Smooth muscle cell (in vitro differentiated cells): ENCODE measurements around the gene FAM76A. TPM values are rescaled to one million over a fixed set of nuclear protein-coding genes. Genes with fewer than 3 reads are reported as not detected.

ENCODE experiments used
- DNase-seq: peaks from one replicate; lab custom pipeline; 2025; ENCODE audit not compliant: unreplicated experiment; lab: John Stamatoyannopoulos, UW
- H2AFZ ChIP-seq: fragments of 200-600 bp; sonication (generic); 2 replicates; pipeline ENCODE4 v1.6.0; 2016; ENCODE audit warnings: antibody characterized with exemption, low read depth, mild to moderate bottlenecking
- H3F3A ChIP-seq: fragments of 200-600 bp; sonication (generic); 2 replicates; pipeline ENCODE4 v1.6.0; 2017; ENCODE audit warnings: antibody characterized with exemption, low read depth
- H3K27ac ChIP-seq: fragments of 200-600 bp; sonication (generic); 2 replicates; pipeline ENCODE4 v1.5.1; 2016; ENCODE audit warnings: low read depth, mild to moderate bottlenecking
- H3K27me3 ChIP-seq: fragments of 200-600 bp; sonication (generic); 2 replicates; pipeline ENCODE4 v1.6.1; 2016; ENCODE audit warnings: low read depth, mild to moderate bottlenecking
- H3K36me3 ChIP-seq: fragments of 200-600 bp; sonication (generic); 2 replicates; pipeline ENCODE4 v1.5.1; 2016; ENCODE audit warnings: low read depth
- H3K4me1 ChIP-seq: fragments of 200-600 bp; sonication (generic); 2 replicates; pipeline ENCODE4 v1.5.1; 2016; ENCODE audit warnings: low read depth
- H3K4me2 ChIP-seq: fragments of 200-600 bp; sonication (generic); 2 replicates; pipeline ENCODE4 v1.6.0; 2016; ENCODE audit warnings: mild to moderate bottlenecking
- H3K4me3 ChIP-seq: fragments of 200-600 bp; sonication (generic); 2 replicates; pipeline ENCODE4 v1.5.1; 2016; ENCODE audit warnings: mild to moderate bottlenecking
- H3K79me2 ChIP-seq: fragments of 200-600 bp; sonication (generic); 2 replicates; pipeline ENCODE4 v1.6.0; 2016; ENCODE audit warnings: low read depth, mild to moderate bottlenecking
- H3K9ac ChIP-seq: fragments of 200-600 bp; sonication (generic); 2 replicates; pipeline ENCODE4 v1.6.0; 2016; ENCODE audit warnings: low read depth
- H3K9me3 ChIP-seq: fragments of 200-600 bp; sonication (generic); replicated peaks from 2 replicates; pipeline ENCODE4 v1.5.1; 2016; ENCODE audit warnings: low read depth
- H4K20me1 ChIP-seq: fragments of 200-600 bp; sonication (generic); 2 replicates; pipeline ENCODE4 v1.6.0; 2016; ENCODE audit warnings: low read depth
- WGBS: methylation state at CpG from one replicate; pipeline ENCODE4 v1.1.7; 2016; ENCODE audit warnings: low lambda C conversion rate; 5-methylcytosine and 5-hydroxymethylcytosine counted together
- polyA plus RNA-seq: library from polyadenylated mRNA; unstranded; fragments of >200 nt; fragmentation: Nextera tagmentation; extraction: Ambion mirVana; gene quantifications from 2 replicates; pipeline ENCODE4 v1.2.1, GENCODE V29; 2016
- total RNA-seq: library from RNA; depleted of rRNA; stranded (reverse); fragments of >200 nt; gene quantifications from 2 replicates; pipeline ENCODE4 v1.2.3, GENCODE V29; 2014
- TF ChIP-seq, protein P1 (sequence below): fragments of 200-600 bp; sonication (generic); IDR thresholded peaks from 2 replicates; pipeline ENCODE4 v1.5.1; 2017; ENCODE audit warnings: borderline replicate concordance, mild to moderate bottlenecking, antibody characterized with exemption; ENCODE audit not compliant: insufficient read depth, poor library complexity, severe bottlenecking

The FAM76A gene
- total and polyA plus RNA-seq, 2 experiments from 2014 or later = 3.1 to 9.0 TPM

- no peaks in the 10 kb centered on the region for H3K27me3 ChIP-seq
- no peaks in the 10 kb centered on the region for H3K9me3 ChIP-seq
- 84% methylated on average over 3 of the region's 3 CpGs for WGBS
- H3K9ac ChIP-seq = no peak overlapping the region
- H3K4me1 ChIP-seq = no peaks in the 10 kb centered on the region
- no peak overlapping the region for H2AFZ ChIP-seq
- H3F3A ChIP-seq = no peaks in the 10 kb centered on the region
- H3K36me3 ChIP-seq = no peaks in the 10 kb centered on the region
- H3K4me3 ChIP-seq = no peak overlapping the region
- H3K27ac ChIP-seq = no peak overlapping the region
- no peaks in the 10 kb centered on the region for H4K20me1 ChIP-seq
- H3K79me2 ChIP-seq = no peaks in the 10 kb centered on the region
- DNase-seq = no peak
- H3K4me2 ChIP-seq = no peak overlapping the region
- TF ChIP-seq, protein P1, sequence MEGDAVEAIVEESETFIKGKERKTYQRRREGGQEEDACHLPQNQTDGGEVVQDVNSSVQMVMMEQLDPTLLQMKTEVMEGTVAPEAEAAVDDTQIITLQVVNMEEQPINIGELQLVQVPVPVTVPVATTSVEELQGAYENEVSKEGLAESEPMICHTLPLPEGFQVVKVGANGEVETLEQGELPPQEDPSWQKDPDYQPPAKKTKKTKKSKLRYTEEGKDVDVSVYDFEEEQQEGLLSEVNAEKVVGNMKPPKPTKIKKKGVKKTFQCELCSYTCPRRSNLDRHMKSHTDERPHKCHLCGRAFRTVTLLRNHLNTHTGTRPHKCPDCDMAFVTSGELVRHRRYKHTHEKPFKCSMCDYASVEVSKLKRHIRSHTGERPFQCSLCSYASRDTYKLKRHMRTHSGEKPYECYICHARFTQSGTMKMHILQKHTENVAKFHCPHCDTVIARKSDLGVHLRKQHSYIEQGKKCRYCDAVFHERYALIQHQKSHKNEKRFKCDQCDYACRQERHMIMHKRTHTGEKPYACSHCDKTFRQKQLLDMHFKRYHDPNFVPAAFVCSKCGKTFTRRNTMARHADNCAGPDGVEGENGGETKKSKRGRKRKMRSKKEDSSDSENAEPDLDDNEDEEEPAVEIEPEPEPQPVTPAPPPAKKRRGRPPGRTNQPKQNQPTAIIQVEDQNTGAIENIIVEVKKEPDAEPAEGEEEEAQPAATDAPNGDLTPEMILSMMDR = no peak
Observed at GRCh38 chr1:27713869-27714513, 11.8 kb upstream of the FAM76A start.

GRCh38 chr1:27716262-27716895 lies 9.4 kb upstream of the FAM76A start:
- Histone ChIP-seq H2AFZ (no peak overlapping the region), H3K27me3 (no peaks in the 10 kb centered on the region), H3F3A (no peaks in the 10 kb centered on the region), H3K4me1 (no peaks in the 10 kb centered on the region), H3K36me3 (no peaks in the 10 kb centered on the region), H3K9me3 (no peaks in the 10 kb centered on the region), H3K4me3 (no peak overlapping the region), H3K9ac (no peak overlapping the region), H3K4me2 (no peak overlapping the region), H3K79me2 (no peaks in the 10 kb centered on the region), H4K20me1 (no peaks in the 10 kb centered on the region), H3K27ac (no peak overlapping the region)
- DNase-seq = no peak
- TF ChIP-seq, protein P1 = no peak
- 87% methylated on average over 2 of the region's 2 CpGs for WGBS

GRCh38 chr1:27719286-27720251 lies 6.2 kb upstream of the FAM76A start:
- no peak for DNase-seq
- Histone ChIP-seq H3K9ac (no peak overlapping the region), H3F3A (no peaks in the 10 kb centered on the region), H3K79me2 (no peaks in the 10 kb centered on the region), H3K4me1 (no peaks in the 10 kb centered on the region), H3K9me3 (no peaks in the 10 kb centered on the region), H3K36me3 (no peaks in the 10 kb centered on the region), H4K20me1 (no peaks in the 10 kb centered on the region), H3K27ac (no peak overlapping the region), H2AFZ (no peak overlapping the region), H3K27me3 (no peaks in the 10 kb centered on the region), H3K4me2 (no peak overlapping the region), H3K4me3 (no peak overlapping the region)
- TF ChIP-seq, protein P1 = peak; percentile 35
- 88% methylated on average over 5 of the region's 5 CpGs for WGBS
